Erythroblast (primary cell): ENCODE measurements around the gene DALRD3.

Experiments
- GATA1 ChIP-seq: IDR thresholded peaks from 2 replicates; pipeline ENCODE4 v1.6.1; 2011; ENCODE audit warnings: low read depth, mild to moderate bottlenecking, control low read depth, low read length, moderate library complexity
- POLR2A ChIP-seq: IDR thresholded peaks from 2 replicates; pipeline ENCODE4 v1.6.1; 2011; ENCODE audit warnings: mild to moderate bottlenecking, low read length

- TF ChIP-seq POLR2A = no peak
- no peak for TF ChIP-seq GATA1
These were observed 12.4 kb downstream of the DALRD3 start for GRCh38 chr3:49005998-49006397.
